Naive thymus-derived CD4-positive, alpha-beta T cell (primary cell): ENCODE measurements around the gene TMEM183A. TPM values are rescaled to one million over a fixed set of nuclear protein-coding genes. Genes with fewer than 3 reads are reported as not detected.

Source experiments
- ATAC-seq: fragments of 150-1000 bp; cut with Tn5 transposase; 2 replicates; pipeline ENCODE4 v1.10.0; 2021; ENCODE audit warnings: mild to moderate bottlenecking, moderate library complexity
- CTCF ChIA-PET: fragments of 350-600 bp; sonication (Branson Sonifier 250); formaldehyde crosslinking; loops from one replicate; lab custom pipeline; 2021; ENCODE audit warnings: antibody characterized with exemption; lab: Charles Lee
- POLR2A ChIA-PET: fragments of 350-600 bp; sonication (Branson Sonifier 250); formaldehyde crosslinking; loops from one replicate; lab custom pipeline; 2021; ENCODE audit warnings: antibody characterized with exemption, inconsistent platforms; lab: Charles Lee
- DNase-seq, 9 donors: peaks; one replicate each; pipeline versions ENCODE4 v3.0.0 to v3.0.0-alpha.2; 2020 to 2022; ENCODE audit warnings: mixed read lengths in 1 of 9
- H3K27ac ChIP-seq: one replicate; pipeline ENCODE4 v1.7.0; 2013; ENCODE audit warnings: mild to moderate bottlenecking, low read depth, low read length, moderate library complexity
- H3K27me3 ChIP-seq, 2 donors: one replicate each; pipeline ENCODE4 v1.7.0; 2013; ENCODE audit warnings: low read length in 2 of 2, mild to moderate bottlenecking in 2 of 2, moderate library complexity in 2 of 2; ENCODE audit not compliant: control insufficient read depth in 2 of 2, insufficient read depth in 2 of 2
- H3K36me3 ChIP-seq, 3 experiments: 1 replicate in 2 of 3; 2 replicates in 1 of 3; pipeline ENCODE4 v1.7.0; 2013; ENCODE audit warnings: low read length in 3 of 3, mild to moderate bottlenecking in 3 of 3, moderate library complexity in 1 of 3; ENCODE audit not compliant: insufficient read depth in 3 of 3, control insufficient read depth in 2 of 3
- H3K4me1 ChIP-seq, 2 donors: one replicate each; pipeline ENCODE4 v1.7.0; 2013; ENCODE audit warnings: low read length in 2 of 2, mild to moderate bottlenecking in 2 of 2, moderate library complexity in 1 of 2; ENCODE audit not compliant: control insufficient read depth in 2 of 2, insufficient read depth in 2 of 2
- H3K4me3 ChIP-seq: 2 replicates; pipeline ENCODE4 v1.7.0; 2013; ENCODE audit warnings: mild to moderate bottlenecking, low read length
- H3K9me3 ChIP-seq, 3 experiments: 1 replicate in 2 of 3; 2 replicates in 1 of 3; pipeline ENCODE4 v1.7.0; 2013; ENCODE audit warnings: low read length in 3 of 3; ENCODE audit not compliant: control insufficient read depth in 2 of 3
- H3K27ac Mint-ChIP-seq, 9 donors: one replicate each; pipeline ENCODE4 v1.8.0; 2020 to 2022; ENCODE audit warnings: mixed read lengths in 9 of 9, mild to moderate bottlenecking in 8 of 9, moderate library complexity in 5 of 9, inconsistent platforms in 2 of 9
- H3K27me3 Mint-ChIP-seq, 5 donors: one replicate each; pipeline ENCODE4 v1.8.0; 2021 to 2022; ENCODE audit warnings: mixed read lengths in 5 of 5, mild to moderate bottlenecking in 1 of 5
- H3K36me3 Mint-ChIP-seq, 5 donors: one replicate each; pipeline ENCODE4 v1.8.0; 2020 to 2022; ENCODE audit warnings: mixed read lengths in 5 of 5, mild to moderate bottlenecking in 3 of 5, inconsistent platforms in 1 of 5
- H3K4me1 Mint-ChIP-seq, 7 donors: one replicate each; pipeline ENCODE4 v1.8.0; 2020 to 2022; ENCODE audit warnings: mixed read lengths in 7 of 7, mild to moderate bottlenecking in 3 of 7, inconsistent platforms in 1 of 7
- H3K4me3 Mint-ChIP-seq, 10 donors: one replicate each; pipeline ENCODE4 v1.8.0; 2020 to 2022; ENCODE audit warnings: mild to moderate bottlenecking in 10 of 10, mixed read lengths in 10 of 10, moderate library complexity in 6 of 10, inconsistent platforms in 2 of 10
- H3K9me3 Mint-ChIP-seq, 11 donors: one replicate each; pipeline ENCODE4 v1.8.0; 2020 to 2022; ENCODE audit warnings: mixed read lengths in 11 of 11, mild to moderate bottlenecking in 4 of 11, inconsistent platforms in 1 of 11, moderate library complexity in 1 of 11
- intact Hi-C, 2 donors: fragments of 100-400 bp; cut with micrococcal nuclease; formaldehyde crosslinking; loops; one replicate each; pipeline ENCODE4 v1.15.1; 2023
- polyA plus RNA-seq, 2 donors: library from polyadenylated mRNA; unstranded; fragments of 300-500 nt; fragmentation: Illumina TruSeq; gene quantifications; one replicate each; pipeline ENCODE4 v1.2.3, GENCODE V29; 2021
- total RNA-seq, 6 experiments: library from RNA in 5 of 6; stranded (reverse) in 5 of 6; gene quantifications; 1 replicate in 5 of 6; 2 replicates in 1 of 6; pipeline ENCODE4 v1.2.3 and lab custom pipeline; 2021 to 2026

Gene TMEM183A
- total and polyA plus RNA-seq, 7 experiments from 2014 or later: 42.5 to 134 (median 73.0) TPM

GRCh38 chr1:203060115-203060514 is 52.9 kb downstream of the TMEM183A start:
- Histone ChIP-seq H3K27ac (no peak overlapping the region), H3K4me3 (no peak overlapping the region), H3K4me1 (no peaks in the 10 kb centered on the region), H3K9me3 (no peaks in the 10 kb centered on the region), H3K27me3 (no peaks in the 10 kb centered on the region), H3K36me3 (no peaks in the 10 kb centered on the region)
- ATAC-seq: no peak
- H3K9me3 Mint-ChIP-seq: no peaks in the 10 kb centered on the region
- intact Hi-C loops: no loop called here
- DNase-seq: no peak
- ChIA-PET CTCF (no interaction called here), POLR2A (no interaction called here)
- H3K36me3 Mint-ChIP-seq: peaks cover 0 to 13% (median 0%) of the 10 kb centered on the region in 5 donors
- H3K4me3 Mint-ChIP-seq: no peak overlapping the region
- H3K27me3 Mint-ChIP-seq: peaks cover 0 to 20% (median 0%) of the 10 kb centered on the region in 5 donors
- H3K4me1 Mint-ChIP-seq: peaks cover 0 to 8% (median 0%) of the 10 kb centered on the region in 7 donors
- H3K27ac Mint-ChIP-seq: no peak overlapping the region

GRCh38 chr1:203063287-203063686 is 56.1 kb downstream of the TMEM183A start:
- CTCF ChIA-PET: no interaction called here

GRCh38 chr1:203065191-203065590 is 58.0 kb downstream of the TMEM183A start:
- no peaks in the 10 kb centered on the region for H3K27me3 ChIP-seq
- no peak overlapping the region for H3K4me3 ChIP-seq
- Mint-ChIP-seq H3K9me3 (no peaks in the 10 kb centered on the region), H3K27me3 (peaks cover 0 to 4% (median 0%) of the 10 kb centered on the region in 5 donors), H3K27ac (no peak overlapping the region), H3K36me3 (peaks cover 0 to 14% (median 0%) of the 10 kb centered on the region in 5 donors), H3K4me1 (peaks cover 0 to 8% (median 0%) of the 10 kb centered on the region in 7 donors), H3K4me3 (no peak overlapping the region)
- no peaks in the 10 kb centered on the region for H3K36me3 ChIP-seq
- intact Hi-C loops: no loop called here
- H3K9me3 ChIP-seq: no peaks in the 10 kb centered on the region
- H3K27ac ChIP-seq: no peak overlapping the region
- CTCF ChIA-PET: interaction anchor here (1.0 kb wide), 1 partner anchor 26 kb away, joined by 3 read pairs; no protein-coding TSS in a partner anchor
- DNase-seq (no peak), ATAC-seq (no peak)
- POLR2A ChIA-PET: no interaction called here
- no peaks in the 10 kb centered on the region for H3K4me1 ChIP-seq

More at GRCh38 chr1:203063287-203063686, 56.1 kb downstream of the TMEM183A start:
- Histone ChIP-seq H3K27me3 (no peaks in the 10 kb centered on the region), H3K36me3 (no peaks in the 10 kb centered on the region), H3K4me1 (no peaks in the 10 kb centered on the region), H3K27ac (no peak overlapping the region), H3K4me3 (no peak overlapping the region), H3K9me3 (no peaks in the 10 kb centered on the region)
- Mint-ChIP-seq H3K36me3 (peaks cover 0 to 16% (median 0%) of the 10 kb centered on the region in 5 donors), H3K4me1 (peaks cover 0 to 8% (median 0%) of the 10 kb centered on the region in 7 donors), H3K9me3 (no peaks in the 10 kb centered on the region), H3K27ac (no peak overlapping the region), H3K27me3 (peaks cover 0 to 7% (median 0%) of the 10 kb centered on the region in 5 donors), H3K4me3 (no peak overlapping the region)
- DNase-seq: no peak
- intact Hi-C loops: no loop called here
- no peak for ATAC-seq
- POLR2A ChIA-PET: no interaction called here

- Histone ChIP-seq H3K36me3 (no peaks in the 10 kb centered on the region), H3K9me3 (no peaks in the 10 kb centered on the region), H3K4me3 (no peak overlapping the region), H3K27ac (no peak overlapping the region), H3K4me1 (no peaks in the 10 kb centered on the region), H3K27me3 (no peaks in the 10 kb centered on the region)
- intact Hi-C loops: no loop called here
- H3K4me3 Mint-ChIP-seq: no peak overlapping the region
- ChIA-PET CTCF (interaction anchor here (1.0 kb wide), 1 partner anchor 27 kb away, joined by 3 read pairs; no protein-coding TSS in a partner anchor), POLR2A (no interaction called here)
- no peaks in the 10 kb centered on the region for H3K9me3 Mint-ChIP-seq
- H3K27me3 Mint-ChIP-seq: peaks cover 0 to 1% (median 0%) of the 10 kb centered on the region in 5 donors
- H3K27ac Mint-ChIP-seq: no peak overlapping the region
- peaks cover 0 to 8% (median 0%) of the 10 kb centered on the region in 7 donors for H3K4me1 Mint-ChIP-seq
- ATAC-seq (no peak), DNase-seq (no peak)
- peaks cover 0 to 14% (median 0%) of the 10 kb centered on the region in 5 donors for H3K36me3 Mint-ChIP-seq
Observed at GRCh38 chr1:203065986-203066385, 58.8 kb downstream of the TMEM183A start.

- Histone ChIP-seq H3K27ac (no peak overlapping the region), H3K27me3 (no peaks in the 10 kb centered on the region), H3K4me1 (no peaks in the 10 kb centered on the region), H3K36me3 (no peaks in the 10 kb centered on the region), H3K4me3 (no peak overlapping the region), H3K9me3 (no peaks in the 10 kb centered on the region)
- H3K9me3 Mint-ChIP-seq: no peaks in the 10 kb centered on the region
- peaks cover 0 to under 1% (median 0%) of the 10 kb centered on the region in 5 donors for H3K27me3 Mint-ChIP-seq
- ChIA-PET CTCF (no interaction called here), POLR2A (no interaction called here)
- no peak overlapping the region for H3K27ac Mint-ChIP-seq
- DNase-seq (no peak), ATAC-seq (no peak)
- peaks cover 0 to 8% (median 0%) of the 10 kb centered on the region in 7 donors for H3K4me1 Mint-ChIP-seq
- H3K36me3 Mint-ChIP-seq: peaks cover 0 to 16% (median 0%) of the 10 kb centered on the region in 5 donors
- H3K4me3 Mint-ChIP-seq: no peak overlapping the region
- intact Hi-C loops: no loop called here
Observed at GRCh38 chr1:203066965-203067364, 59.8 kb downstream of the TMEM183A start.

- H3K36me3 ChIP-seq: no peaks in the 10 kb centered on the region
- intact Hi-C loops: no loop called here
- no peaks in the 10 kb centered on the region for H3K9me3 ChIP-seq
- Mint-ChIP-seq H3K4me3 (no peak overlapping the region), H3K4me1 (peaks cover 0 to 3% (median 0%) of the 10 kb centered on the region in 7 donors), H3K36me3 (peaks cover 0 to 22% (median 0%) of the 10 kb centered on the region in 5 donors), H3K9me3 (no peaks in the 10 kb centered on the region), H3K27me3 (peaks cover 0 to 19% (median 13%) of the 10 kb centered on the region in 5 donors), H3K27ac (no peak overlapping the region)
- DNase-seq (no peak), ATAC-seq (peak; percentile 54)
- ChIA-PET CTCF (interaction anchor here (0.6 kb wide), 1 partner anchor 271 kb away, joined by 6 read pairs; no protein-coding TSS in a partner anchor), POLR2A (no interaction called here)
- no peaks in the 10 kb centered on the region for H3K4me1 ChIP-seq
- H3K27me3 ChIP-seq: no peaks in the 10 kb centered on the region
- H3K4me3 ChIP-seq: no peak overlapping the region
- no peak overlapping the region for H3K27ac ChIP-seq
Observed at GRCh38 chr1:203069030-203069747, 62.0 kb downstream of the TMEM183A start.
